ENCODE results near the gene NCF4. TPM values are rescaled to one million over a fixed set of nuclear protein-coding genes. Genes with fewer than 3 reads are reported as not detected.

NCF4 gene
- total and polyA plus RNA-seq, 9 of the 15 experiments (the other 6 are each of a cell fraction or from before 2014, with no cell fraction given): 0.04 to 0.95 (median 0.33) TPM

- no peak overlapping the region for H3K9ac ChIP-seq (ENCODE audit: insufficient read depth in 1 of 2, low read depth in 2 of 2, low read length in 2 of 2)
- 30% methylated on average over 6 of the region's 6 CpGs for WGBS (ENCODE audit: insufficient coverage, low coverage, missing lambda C conversion rate)
- H2AFZ ChIP-seq (ENCODE audit: low read depth, low read length): no peak overlapping the region
- no peaks in the 10 kb centered on the region for H3K79me2 ChIP-seq (ENCODE audit: control insufficient read depth, insufficient read depth, low read length)
- H3K4me3 ChIP-seq: no peak overlapping the region
- FAIRE-seq: no peak
- no peak overlapping the region for H3K4me2 ChIP-seq (ENCODE audit: insufficient read depth, low read length)
- no peaks in the 10 kb centered on the region for H3K9me3 ChIP-seq (replicated peaks; ENCODE audit: control insufficient read depth, insufficient read depth, low read depth, low read length)
- H4K20me1 ChIP-seq (replicated peaks; ENCODE audit: control insufficient read depth, insufficient read depth, low read length): no peaks in the 10 kb centered on the region
- no peak for ATAC-seq
- ChIA-PET POLR2A (interaction anchor here (0.5 to 0.7 kb wide), 2 partner anchors 20 to 336 kb away, joined by 3 read pairs; no protein-coding TSS in a partner anchor), CTCF (ENCODE audit: low intra/inter-chr PET ratio) (no interaction called here)
- in situ Hi-C loops (cut with MboI): loop anchor here (10.0 kb wide), 1 partner anchor 319 kb away; no protein-coding TSS in a partner anchor
- no peaks in the 10 kb centered on the region for H3K9me1 ChIP-seq (ENCODE audit: control insufficient read depth, insufficient read depth, low read length)
- no peaks in the 10 kb centered on the region; a peak in 1 of 5 replicates for H3K27me3 ChIP-seq (ENCODE audit: control insufficient read depth in 2 of 2, insufficient read depth in 2 of 2, low read length in 2 of 2)
- BruUV-seq (replicated peaks): no TSS peak
- no peak overlapping the region for H3K27ac ChIP-seq (ENCODE audit: extremely low read depth, low read depth, low read length)
- peaks cover 0 to 13% of the 10 kb centered on the region in 2 experiments; a peak in 2 of 5 replicates for H3K4me1 ChIP-seq (replicated peaks in 1 of 2; ENCODE audit: control insufficient read depth in 2 of 2, insufficient read depth in 2 of 2, low read length in 2 of 2)
- intact Hi-C loops (cut with micrococcal nuclease): no loop called here
- no peaks in the 10 kb centered on the region for H3K36me3 ChIP-seq (ENCODE audit: control insufficient read depth, insufficient read depth, low read length)
- TF ChIP-seq FOS (IDR thresholded peaks at IDR 0.05; ENCODE audit: extremely low read depth, insufficient read length) (no peak), MTA2 (IDR thresholded peaks at IDR 0.05; ENCODE audit: low read depth) (0 out of 2 replicates have a peak, but pooled peaks have one; percentile 9), FOXK1 (CRISPR knock-in tag; IDR thresholded peaks at IDR 0.05; ENCODE audit: borderline replicate concordance) (no peak), TBP (optimal IDR thresholded peaks at IDR 0.05; ENCODE audit: low read depth, low read length) (no peak), ZNF217 (CRISPR knock-in tag; IDR thresholded peaks at IDR 0.05) (no peak), NR2C2 (CRISPR knock-in tag; IDR thresholded peaks at IDR 0.05) (peak; percentile 95), NR2C2 (tag; IDR thresholded peaks at IDR 0.05) (peak; percentile 95), THRAP3 (IDR thresholded peaks at IDR 0.05; ENCODE audit: borderline replicate concordance) (no peak), HOMEZ (CRISPR knock-in tag; IDR thresholded peaks at IDR 0.05) (no peak), ZNF551 (CRISPR knock-in tag; IDR thresholded peaks at IDR 0.05) (no peak), NR2C1 (IDR thresholded peaks at IDR 0.05) (peak; percentile 97), NR2C1 (tag; IDR thresholded peaks at IDR 0.05) (peak; percentile 96), SP1 (CRISPR knock-in tag; IDR thresholded peaks at IDR 0.05) (no peak), CHAMP1 (IDR thresholded peaks at IDR 0.05) (no peak)
- TF ChIP-seq, protein P1, sequence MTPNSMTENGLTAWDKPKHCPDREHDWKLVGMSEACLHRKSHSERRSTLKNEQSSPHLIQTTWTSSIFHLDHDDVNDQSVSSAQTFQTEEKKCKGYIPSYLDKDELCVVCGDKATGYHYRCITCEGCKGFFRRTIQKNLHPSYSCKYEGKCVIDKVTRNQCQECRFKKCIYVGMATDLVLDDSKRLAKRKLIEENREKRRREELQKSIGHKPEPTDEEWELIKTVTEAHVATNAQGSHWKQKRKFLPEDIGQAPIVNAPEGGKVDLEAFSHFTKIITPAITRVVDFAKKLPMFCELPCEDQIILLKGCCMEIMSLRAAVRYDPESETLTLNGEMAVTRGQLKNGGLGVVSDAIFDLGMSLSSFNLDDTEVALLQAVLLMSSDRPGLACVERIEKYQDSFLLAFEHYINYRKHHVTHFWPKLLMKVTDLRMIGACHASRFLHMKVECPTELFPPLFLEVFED (CRISPR knock-in tag; conservative IDR thresholded peaks at IDR 0.05): no peak
- no peak for DNase-seq (ENCODE audit: extremely low read depth in 1 of 4, low spot score in 3 of 4)
Observed at GRCh38 chr22:36863979-36864378, 3.2 kb downstream of the NCF4 start.

All from K562 (cell line).